ENCODE measurements around the gene PTPRM. TPM values are rescaled to one million over a fixed set of nuclear protein-coding genes. Genes with fewer than 3 reads are reported as not detected.

The PTPRM gene
- polyA plus RNA-seq, 1 experiment: 81.1 TPM

DNA sequence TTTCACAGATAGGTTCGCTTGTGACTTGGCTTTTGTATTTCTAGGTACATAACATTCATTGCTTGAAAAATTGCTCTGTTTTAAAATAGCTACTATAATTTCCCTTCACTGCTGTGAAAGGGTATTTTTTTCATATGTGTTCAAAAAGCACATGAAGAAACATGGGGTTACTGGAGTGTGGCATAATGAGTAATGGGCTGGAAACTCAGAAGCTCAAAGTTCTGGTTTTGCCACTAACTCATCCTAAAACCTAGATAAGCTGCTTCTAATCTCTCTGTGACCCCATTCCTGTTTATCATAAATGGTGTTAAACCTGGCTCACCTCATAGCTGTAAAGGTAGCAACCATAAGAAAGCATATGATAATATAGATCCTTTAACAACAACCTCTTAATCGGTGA is 319.3 kb downstream of the PTPRM start:
- ChIA-PET POLR2A (no interaction called here), CTCF (interaction anchor here (0.5 kb wide), 1 partner anchor 538 kb away, joined by 4 read pairs; no protein-coding TSS in a partner anchor)
- H3K4me3 ChIP-seq (ENCODE audit: low read depth, low read length): no peak overlapping the region
- H3K27ac ChIP-seq (ENCODE audit: low read depth, low read length): no peak overlapping the region
- no peaks in the 10 kb centered on the region for H3K9me3 ChIP-seq (ENCODE audit: control insufficient read depth, insufficient read depth, low read length)
- H3K27me3 ChIP-seq (ENCODE audit: control insufficient read depth, insufficient read depth, low read length): no peaks in the 10 kb centered on the region
- TF ChIP-seq, protein P1, sequence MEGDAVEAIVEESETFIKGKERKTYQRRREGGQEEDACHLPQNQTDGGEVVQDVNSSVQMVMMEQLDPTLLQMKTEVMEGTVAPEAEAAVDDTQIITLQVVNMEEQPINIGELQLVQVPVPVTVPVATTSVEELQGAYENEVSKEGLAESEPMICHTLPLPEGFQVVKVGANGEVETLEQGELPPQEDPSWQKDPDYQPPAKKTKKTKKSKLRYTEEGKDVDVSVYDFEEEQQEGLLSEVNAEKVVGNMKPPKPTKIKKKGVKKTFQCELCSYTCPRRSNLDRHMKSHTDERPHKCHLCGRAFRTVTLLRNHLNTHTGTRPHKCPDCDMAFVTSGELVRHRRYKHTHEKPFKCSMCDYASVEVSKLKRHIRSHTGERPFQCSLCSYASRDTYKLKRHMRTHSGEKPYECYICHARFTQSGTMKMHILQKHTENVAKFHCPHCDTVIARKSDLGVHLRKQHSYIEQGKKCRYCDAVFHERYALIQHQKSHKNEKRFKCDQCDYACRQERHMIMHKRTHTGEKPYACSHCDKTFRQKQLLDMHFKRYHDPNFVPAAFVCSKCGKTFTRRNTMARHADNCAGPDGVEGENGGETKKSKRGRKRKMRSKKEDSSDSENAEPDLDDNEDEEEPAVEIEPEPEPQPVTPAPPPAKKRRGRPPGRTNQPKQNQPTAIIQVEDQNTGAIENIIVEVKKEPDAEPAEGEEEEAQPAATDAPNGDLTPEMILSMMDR (IDR thresholded peaks at IDR 0.05; ENCODE audit: low read depth, low read length): no peak
- no peak for DNase-seq (ENCODE audit: low read depth, low spot score)

DNA sequence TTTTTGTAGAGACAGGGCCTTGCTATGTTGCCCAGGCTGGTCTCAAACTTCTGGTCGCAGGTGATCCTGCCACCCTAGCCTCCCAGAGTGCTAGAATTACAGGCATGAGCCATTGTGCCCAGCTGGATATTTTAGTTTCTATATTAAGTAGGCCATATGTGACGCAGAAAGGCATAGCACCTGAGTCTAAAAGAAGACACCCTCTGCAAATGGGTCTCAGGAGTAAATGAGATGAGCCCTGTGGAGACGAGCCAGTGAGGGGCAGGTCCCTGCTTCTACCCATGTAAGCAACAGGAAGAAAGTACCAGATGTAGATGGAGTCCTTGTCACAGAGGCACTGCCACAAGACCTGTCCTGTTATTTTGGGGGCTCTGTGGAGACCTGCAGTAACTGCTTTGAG is 322.4 kb downstream of the PTPRM start:
- H3K27me3 ChIP-seq (ENCODE audit: control insufficient read depth, insufficient read depth, low read length): no peaks in the 10 kb centered on the region
- TF ChIP-seq, protein P1 (IDR thresholded peaks at IDR 0.05; ENCODE audit: low read depth, low read length): no peak
- ChIA-PET CTCF (no interaction called here), POLR2A (no interaction called here)
- no peaks in the 10 kb centered on the region for H3K9me3 ChIP-seq (ENCODE audit: control insufficient read depth, insufficient read depth, low read length)
- H3K4me3 ChIP-seq (ENCODE audit: low read depth, low read length): no peak overlapping the region
- DNase-seq (ENCODE audit: low read depth, low spot score): no peak
- no peak overlapping the region for H3K27ac ChIP-seq (ENCODE audit: low read depth, low read length)

- TF ChIP-seq, protein P1 (IDR thresholded peaks at IDR 0.05; ENCODE audit: low read depth, low read length): no peak
- no peak for DNase-seq (ENCODE audit: low read depth, low spot score)
- Histone ChIP-seq H3K27ac (ENCODE audit: low read depth, low read length) (no peak overlapping the region), H3K27me3 (ENCODE audit: control insufficient read depth, insufficient read depth, low read length) (no peaks in the 10 kb centered on the region), H3K9me3 (ENCODE audit: control insufficient read depth, insufficient read depth, low read length) (no peaks in the 10 kb centered on the region), H3K4me3 (ENCODE audit: low read depth, low read length) (no peak overlapping the region)
- ChIA-PET CTCF (no interaction called here), POLR2A (no interaction called here)
Observed at GRCh38 chr18:7890075-7890474, 323.0 kb downstream of the PTPRM start.

- POLR2A ChIA-PET: no interaction called here
- H3K9me3 ChIP-seq (ENCODE audit: control insufficient read depth, insufficient read depth, low read length): no peaks in the 10 kb centered on the region
- H3K27me3 ChIP-seq (ENCODE audit: control insufficient read depth, insufficient read depth, low read length): no peaks in the 10 kb centered on the region
- CTCF ChIA-PET: no interaction called here
- H3K4me3 ChIP-seq (ENCODE audit: low read depth, low read length): no peak overlapping the region
- no peak for DNase-seq (ENCODE audit: low read depth, low spot score)
- H3K27ac ChIP-seq (ENCODE audit: low read depth, low read length): no peak overlapping the region
- TF ChIP-seq, protein P1 (IDR thresholded peaks at IDR 0.05; ENCODE audit: low read depth, low read length): no peak
Observed at GRCh38 chr18:7892556-7892955, 325.4 kb downstream of the PTPRM start.

GRCh38 chr18:7894592-7894991 is 327.5 kb downstream of the PTPRM start:
- no peak for DNase-seq (ENCODE audit: low read depth, low spot score)
- Histone ChIP-seq H3K27me3 (ENCODE audit: control insufficient read depth, insufficient read depth, low read length) (no peaks in the 10 kb centered on the region), H3K9me3 (ENCODE audit: control insufficient read depth, insufficient read depth, low read length) (no peaks in the 10 kb centered on the region), H3K4me3 (ENCODE audit: low read depth, low read length) (no peak overlapping the region), H3K27ac (ENCODE audit: low read depth, low read length) (no peak overlapping the region)
- POLR2A ChIA-PET: no interaction called here
- CTCF ChIA-PET: no interaction called here
- TF ChIP-seq, protein P1 (IDR thresholded peaks at IDR 0.05; ENCODE audit: low read depth, low read length): no peak
